Upper lobe of left lung (tissue), 4 donors: ENCODE measurements around the gene R3HDM2.

Source experiments
- CTCF ChIP-seq, 6 experiments: fragments of 450-650 bp in 4 of 6; fragments of 200-600 bp in 2 of 6; sonication (generic) in 2 of 6; IDR thresholded peaks; one replicate each; pipeline ENCODE4 v1.5.1; 2016 to 2019; ENCODE audit warnings: antibody characterized with exemption in 6 of 6
- POLR2AphosphoS5 ChIP-seq, 2 donors: sonication (generic); formaldehyde crosslinking; IDR thresholded peaks; one replicate each; pipeline ENCODE4 v1.5.1; 2017; ENCODE audit warnings: antibody characterized with exemption in 2 of 2

- TF ChIP-seq CTCF (IDR thresholded peaks at IDR 0.05) (no peak), POLR2AphosphoS5 (IDR thresholded peaks at IDR 0.05) (no peak)
Measured at GRCh38 chr12:57300961-57301584, 129.8 kb downstream of the R3HDM2 start.
